SK-N-MC (cell line): Measurements from ENCODE around the gene TMED7.

Source experiments
- EZH2 ChIP-seq: fragments of 200-600 bp; sonication (generic); IDR thresholded peaks from one replicate; pipeline ENCODE4 v1.6.1; 2017; ENCODE audit warnings: antibody characterized with exemption
- POLR2AphosphoS5 ChIP-seq: IDR thresholded peaks from 2 replicates; pipeline ENCODE4 v1.6.1; 2012; ENCODE audit warnings: mild to moderate bottlenecking, low read depth, low read length, borderline replicate concordance

DNA sequence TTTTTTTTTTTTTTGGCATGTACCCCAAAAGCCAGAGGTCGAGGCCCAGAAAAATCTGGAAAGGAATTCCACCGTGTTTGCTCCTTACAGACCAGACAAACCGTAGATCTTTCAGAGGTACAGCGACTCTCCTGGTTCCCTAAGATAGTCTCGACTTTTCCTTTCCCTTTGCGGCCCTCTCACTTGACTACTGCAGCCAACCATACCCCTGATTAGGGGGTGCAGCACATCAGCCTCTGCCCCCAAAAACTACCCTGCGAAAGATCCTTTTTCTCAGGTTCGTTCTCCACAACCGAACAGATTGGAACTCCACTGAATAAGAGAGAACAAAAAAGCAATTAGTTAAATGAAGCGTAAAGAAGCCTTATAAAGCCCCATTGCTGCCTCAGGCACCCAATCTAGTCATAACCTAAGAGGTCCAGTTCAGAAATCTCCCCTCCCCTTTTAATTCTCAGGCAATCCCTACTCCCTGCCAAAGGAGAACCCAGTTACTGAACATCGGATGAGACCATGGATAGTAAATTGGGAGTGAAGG, 23.2 kb downstream of the TMED7 start:
- TF ChIP-seq POLR2AphosphoS5 (no peak), EZH2 (no peak)
